ENCODE data around the gene PTPRM. TPM values are rescaled to one million over a fixed set of nuclear protein-coding genes. Genes with fewer than 3 reads are reported as not detected.

Gene PTPRM
- total RNA-seq, 1 donor from 2014 or later: 71.3 TPM

GRCh38 chr18:7615840-7616239 lies 48.7 kb downstream of the PTPRM start:
- H3K36me3 Mint-ChIP-seq: no peaks in the 10 kb centered on the region
- DNase-seq (ENCODE audit: low spot score in 2 of 2, unreplicated experiment in 2 of 2): no peak
- H3K9me3 Mint-ChIP-seq: no peaks in the 10 kb centered on the region
- TF ChIP-seq CTCF (IDR thresholded peaks at IDR 0.05; ENCODE audit: unreplicated experiment): no peak
- H3K4me3 Mint-ChIP-seq: no peak overlapping the region
- H3K27me3 Mint-ChIP-seq (ENCODE audit: low read depth): no peaks in the 10 kb centered on the region
- H3K27ac Mint-ChIP-seq: no peak overlapping the region
- H3K4me1 Mint-ChIP-seq: peaks cover 22% of the 10 kb centered on the region

DNA sequence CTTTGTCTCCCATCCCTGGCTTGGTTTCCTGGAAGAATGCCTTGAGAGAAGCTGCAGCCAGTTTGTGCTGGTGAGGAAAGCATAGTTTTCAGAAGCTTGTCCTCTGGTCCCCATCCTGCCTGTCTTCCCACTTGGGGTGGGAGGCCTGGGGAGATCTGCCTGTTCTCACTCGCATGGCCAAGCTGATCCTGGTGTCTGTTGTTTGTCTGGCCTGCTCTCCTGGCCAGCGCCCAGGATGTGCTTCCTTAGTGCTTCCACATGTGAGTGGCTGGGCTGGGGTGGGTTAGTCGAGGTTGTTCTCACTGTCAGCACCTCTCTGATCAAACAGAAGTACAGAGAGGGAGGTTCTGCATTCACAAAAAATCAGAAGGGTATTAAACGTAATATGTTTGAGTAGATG lies 49.5 kb downstream of the PTPRM start:
- Mint-ChIP-seq H3K27ac (no peak overlapping the region), H3K4me3 (no peak overlapping the region), H3K36me3 (no peaks in the 10 kb centered on the region), H3K27me3 (ENCODE audit: low read depth) (no peaks in the 10 kb centered on the region), H3K4me1 (peaks cover 22% of the 10 kb centered on the region), H3K9me3 (no peaks in the 10 kb centered on the region)
- TF ChIP-seq CTCF (IDR thresholded peaks at IDR 0.05; ENCODE audit: unreplicated experiment): no peak
- DNase-seq (ENCODE audit: low spot score in 2 of 2, unreplicated experiment in 2 of 2): no peak

DNA sequence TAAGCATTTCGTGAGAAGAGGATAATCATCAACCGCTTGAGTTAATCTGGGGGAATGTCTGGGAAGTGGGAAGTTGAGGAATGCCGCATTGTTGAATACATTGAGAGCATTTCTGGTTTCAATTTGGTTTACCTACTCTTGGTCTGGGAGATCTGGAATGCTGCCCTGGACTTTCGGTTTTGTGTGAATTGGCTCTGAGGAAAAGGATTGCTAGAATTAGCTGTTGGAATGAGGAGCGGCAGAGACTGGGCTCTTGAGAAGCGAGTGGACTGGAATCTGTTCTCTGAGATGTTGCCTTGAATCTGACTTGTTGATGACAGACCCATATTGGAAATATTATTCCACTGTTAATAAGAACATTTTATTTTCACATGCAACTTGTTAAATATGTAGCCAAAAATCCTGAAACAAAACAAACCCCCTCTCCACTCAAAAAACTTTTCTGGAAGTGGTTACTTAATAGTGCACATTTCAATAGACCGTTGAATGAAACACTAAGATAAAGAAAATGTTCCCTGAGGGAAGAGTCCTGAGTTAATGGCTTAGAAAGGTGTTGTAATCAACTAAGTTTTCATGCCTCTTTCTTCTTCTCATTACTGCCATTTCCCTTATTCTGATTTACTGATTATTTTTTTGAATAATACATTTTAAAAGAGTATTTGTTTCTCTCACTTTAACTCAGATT lies 50.8 kb downstream of the PTPRM start:
- TF ChIP-seq CTCF (IDR thresholded peaks at IDR 0.05; ENCODE audit: unreplicated experiment): no peak
- Mint-ChIP-seq H3K9me3 (no peaks in the 10 kb centered on the region), H3K4me3 (peak overlapping the region; percentile 24), H3K27ac (peak overlapping the region; percentile 39), H3K4me1 (peaks cover 25% of the 10 kb centered on the region), H3K36me3 (no peaks in the 10 kb centered on the region), H3K27me3 (ENCODE audit: low read depth) (no peaks in the 10 kb centered on the region)
- no peak for DNase-seq (ENCODE audit: low spot score in 2 of 2, unreplicated experiment in 2 of 2)

GRCh38 chr18:7618891-7619442 lies 51.9 kb downstream of the PTPRM start:
- Mint-ChIP-seq H3K9me3 (no peaks in the 10 kb centered on the region), H3K27me3 (ENCODE audit: low read depth) (no peaks in the 10 kb centered on the region), H3K27ac (no peak overlapping the region), H3K4me1 (peaks cover 27% of the 10 kb centered on the region), H3K36me3 (no peaks in the 10 kb centered on the region), H3K4me3 (no peak overlapping the region)
- DNase-seq (ENCODE audit: low spot score in 2 of 2, unreplicated experiment in 2 of 2): no peak
- TF ChIP-seq CTCF (IDR thresholded peaks at IDR 0.05; ENCODE audit: unreplicated experiment): no peak

- Mint-ChIP-seq H3K4me3 (no peak overlapping the region), H3K9me3 (no peaks in the 10 kb centered on the region), H3K4me1 (peaks cover 27% of the 10 kb centered on the region), H3K27me3 (ENCODE audit: low read depth) (no peaks in the 10 kb centered on the region), H3K36me3 (no peaks in the 10 kb centered on the region), H3K27ac (no peak overlapping the region)
- no peak for TF ChIP-seq CTCF (IDR thresholded peaks at IDR 0.05; ENCODE audit: unreplicated experiment)
- DNase-seq (ENCODE audit: low spot score in 2 of 2, unreplicated experiment in 2 of 2): no peak
Observed at GRCh38 chr18:7619676-7620075, 52.6 kb downstream of the PTPRM start.
